Gastrocnemius medialis (tissue), 4 donors: ENCODE results near the gene CD8B2.
"Not testable (repeated sequence)": the region's sequence is repeated elsewhere in the genome, so short reads cannot be mapped to it uniquely, and the experiment has no call there.

Experiments used
- POLR2A ChIP-seq, 2 donors: fragments of 450-650 bp; IDR thresholded peaks; one replicate each; pipeline ENCODE4 v1.6.1; 2017; ENCODE audit warnings: antibody characterized with exemption in 2 of 2, mild to moderate bottlenecking in 2 of 2, moderate library complexity in 2 of 2
- TF ChIP-seq, protein P1 (sequence below), 5 experiments: fragments of 450-650 bp in 3 of 5; fragments of 200-600 bp in 2 of 5; sonication (generic) in 2 of 5; IDR thresholded peaks in 4 of 5; conservative IDR thresholded peaks in 1 of 5; 1 replicate in 4 of 5; 2 replicates in 1 of 5; pipeline ENCODE4 v1.5.1; 2016 to 2019; ENCODE audit warnings: antibody characterized with exemption in 5 of 5, mild to moderate bottlenecking in 3 of 5, moderate library complexity in 3 of 5

DNA sequence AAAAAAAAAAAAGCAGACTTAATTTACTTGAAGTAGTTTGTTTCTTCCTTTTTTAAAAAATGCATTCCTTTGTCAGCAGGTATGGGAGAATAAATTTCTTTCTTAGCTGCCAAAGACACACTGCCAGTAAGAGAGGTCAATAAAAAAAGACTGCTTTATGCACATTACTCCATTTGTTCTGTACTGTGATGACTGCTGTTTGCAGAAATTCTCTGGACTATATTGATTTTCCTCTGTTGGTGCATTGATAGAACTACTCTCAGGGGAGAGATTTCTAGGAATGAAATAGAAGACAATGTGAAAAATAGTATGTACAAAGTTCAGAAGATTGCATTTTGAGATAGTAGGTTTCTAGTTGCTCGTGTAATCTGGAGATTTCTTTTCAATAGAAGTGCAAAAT, 7.6 kb upstream of the CD8B2 start:
- TF ChIP-seq POLR2A (IDR thresholded peaks at IDR 0.05): not testable (repeated sequence)
- TF ChIP-seq, protein P1, sequence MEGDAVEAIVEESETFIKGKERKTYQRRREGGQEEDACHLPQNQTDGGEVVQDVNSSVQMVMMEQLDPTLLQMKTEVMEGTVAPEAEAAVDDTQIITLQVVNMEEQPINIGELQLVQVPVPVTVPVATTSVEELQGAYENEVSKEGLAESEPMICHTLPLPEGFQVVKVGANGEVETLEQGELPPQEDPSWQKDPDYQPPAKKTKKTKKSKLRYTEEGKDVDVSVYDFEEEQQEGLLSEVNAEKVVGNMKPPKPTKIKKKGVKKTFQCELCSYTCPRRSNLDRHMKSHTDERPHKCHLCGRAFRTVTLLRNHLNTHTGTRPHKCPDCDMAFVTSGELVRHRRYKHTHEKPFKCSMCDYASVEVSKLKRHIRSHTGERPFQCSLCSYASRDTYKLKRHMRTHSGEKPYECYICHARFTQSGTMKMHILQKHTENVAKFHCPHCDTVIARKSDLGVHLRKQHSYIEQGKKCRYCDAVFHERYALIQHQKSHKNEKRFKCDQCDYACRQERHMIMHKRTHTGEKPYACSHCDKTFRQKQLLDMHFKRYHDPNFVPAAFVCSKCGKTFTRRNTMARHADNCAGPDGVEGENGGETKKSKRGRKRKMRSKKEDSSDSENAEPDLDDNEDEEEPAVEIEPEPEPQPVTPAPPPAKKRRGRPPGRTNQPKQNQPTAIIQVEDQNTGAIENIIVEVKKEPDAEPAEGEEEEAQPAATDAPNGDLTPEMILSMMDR (IDR thresholded peaks at IDR 0.05 in 4 of 5, conservative IDR thresholded peaks at IDR 0.05 in 1 of 5): not testable (repeated sequence)
